T-cell (primary cell): ENCODE results near the gene GFRAL. TPM values are rescaled to one million over a fixed set of nuclear protein-coding genes. Genes with fewer than 3 reads are reported as not detected.

Source experiments
- ATAC-seq, 4 experiments: fragments of 200-7000 bp in 3 of 4; fragments of 150-1000 bp in 1 of 4; cut with Tn5 transposase; replicated peaks in 1 of 4; 1 replicate in 3 of 4; 2 replicates in 1 of 4; pipeline ENCODE4 v1.10.0; 2021; ENCODE audit warnings: moderate library complexity in 3 of 4, mild to moderate bottlenecking in 2 of 4, moderate number of reproducible peaks in 1 of 4
- CTCF ChIA-PET, 2 donors: fragments of 300-600 bp; sonication (Branson Sonifier 250); formaldehyde crosslinking; loops; one replicate each; lab custom pipeline; 2022; ENCODE audit warnings: antibody characterized with exemption in 2 of 2; lab: Charles Lee
- POLR2A ChIA-PET, 2 donors: fragments of 300-600 bp; sonication (Branson Sonifier 250); formaldehyde crosslinking; loops; one replicate each; lab custom pipeline; 2022; ENCODE audit warnings: antibody characterized with exemption in 2 of 2; lab: Charles Lee
- DNase-seq, 35 experiments: peaks; one replicate each; pipeline versions ENCODE4 v3.0.0 to v3.0.0-alpha.2; 2013 to 2023
- H3K27ac ChIP-seq: one replicate; pipeline ENCODE4 v1.5.1; 2013; ENCODE audit warnings: low read length
- H3K27me3 ChIP-seq, 2 experiments: replicated peaks in 1 of 2; 1 replicate in 1 of 2; 2 replicates in 1 of 2; pipeline versions ENCODE4 v1.6.1 to v1.7.0; 2013; ENCODE audit warnings: low read length in 1 of 2, mixed read lengths in 1 of 2; ENCODE audit not compliant: control insufficient read depth in 2 of 2, insufficient read depth in 2 of 2; ENCODE audit errors: extremely low read depth in 1 of 2
- H3K36me3 ChIP-seq, 2 donors: 1 replicate in 1 of 2; 2 replicates in 1 of 2; pipeline versions ENCODE4 v1.6.1 to v1.7.0; 2013; ENCODE audit warnings: low read length in 1 of 2; ENCODE audit not compliant: control insufficient read depth in 2 of 2, insufficient read depth in 1 of 2; ENCODE audit errors: extremely low read depth in 1 of 2
- H3K4me1 ChIP-seq, 2 experiments: 1 replicate in 1 of 2; 2 replicates in 1 of 2; pipeline versions ENCODE4 v1.6.1 to v1.7.0; 2013; ENCODE audit warnings: low read length in 2 of 2, mixed read lengths in 1 of 2; ENCODE audit not compliant: insufficient read depth in 2 of 2, control insufficient read depth in 1 of 2; ENCODE audit errors: extremely low read depth in 1 of 2
- H3K4me3 ChIP-seq, 2 donors: 1 replicate in 1 of 2; 2 replicates in 1 of 2; pipeline versions ENCODE4 v1.5.1 to v1.7.0; 2013; ENCODE audit warnings: mild to moderate bottlenecking in 2 of 2, low read length in 1 of 2, moderate library complexity in 1 of 2; ENCODE audit not compliant: control insufficient read depth in 1 of 2; ENCODE audit errors: extremely low read depth in 1 of 2
- H3K9me3 ChIP-seq: 2 replicates; pipeline ENCODE4 v1.7.0; 2013
- H3K27ac Mint-ChIP-seq, 2 donors: one replicate each; pipeline ENCODE4 v1.8.0; 2020 to 2021; ENCODE audit warnings: mild to moderate bottlenecking in 2 of 2, mixed read lengths in 2 of 2
- H3K27me3 Mint-ChIP-seq, 2 donors: one replicate each; pipeline ENCODE4 v1.8.0; 2021 to 2022; ENCODE audit warnings: mixed read lengths in 2 of 2
- H3K36me3 Mint-ChIP-seq: one replicate; pipeline ENCODE4 v1.8.0; 2021; ENCODE audit warnings: mixed read lengths
- H3K4me1 Mint-ChIP-seq, 3 donors: one replicate each; pipeline ENCODE4 v1.8.0; 2020 to 2022; ENCODE audit warnings: mixed read lengths in 3 of 3, mild to moderate bottlenecking in 1 of 3
- H3K4me3 Mint-ChIP-seq, 3 donors: one replicate each; pipeline ENCODE4 v1.8.0; 2020 to 2022; ENCODE audit warnings: mild to moderate bottlenecking in 3 of 3, mixed read lengths in 3 of 3, moderate library complexity in 3 of 3
- H3K9me3 Mint-ChIP-seq, 3 donors: one replicate each; pipeline ENCODE4 v1.8.0; 2020 to 2022; ENCODE audit warnings: mixed read lengths in 3 of 3
- whole genome bisulfite sequencing: methylation state at CpG from one replicate; pipeline ENCODE4 v1.1.5; 2013; ENCODE audit warnings: missing lambda C conversion rate; ENCODE audit not compliant: insufficient coverage; 5-methylcytosine and 5-hydroxymethylcytosine counted together
- total RNA-seq, 35 experiments: library from RNA in 6 of 35; stranded (reverse) in 6 of 35; fragments of 120-200 nt in 1 of 35; gene quantifications; one replicate each; pipeline versions ENCODE4 v1.2.1 to v1.2.4 and lab custom pipeline; 2013 to 2026

GFRAL gene
- not detected for total RNA-seq
- total RNA-seq (2013): not detected
- total RNA-seq (lab: John Stamatoyannopoulos, UW): 0 to 0.09 (median 0) reads per million in 29 experiments

- no peak within 1 kb of the TSS for H3K27ac ChIP-seq
- no peaks in the 10 kb centered on the region for H3K36me3 ChIP-seq
- DNase-seq: no peak
- Mint-ChIP-seq H3K4me1 (no peaks in the 10 kb centered on the region), H3K9me3 (peaks cover 0 to 26% (median 7%) of the 10 kb centered on the region in 3 donors), H3K27ac (no peak within 1 kb of the TSS), H3K4me3 (no peak within 1 kb of the TSS), H3K36me3 (no peaks in the 10 kb centered on the region), H3K27me3 (no peaks in the 10 kb centered on the region)
- no peaks in the 10 kb centered on the region for H3K9me3 ChIP-seq
- H3K4me3 ChIP-seq: no peak within 1 kb of the TSS
- ChIA-PET CTCF (no interaction called here), POLR2A (no interaction called here)
- ATAC-seq: no peak
- no peaks in the 10 kb centered on the region for H3K4me1 ChIP-seq
- H3K27me3 ChIP-seq: no peaks in the 10 kb centered on the region
- no CpG with 5 or more reads among the region's 5 CpGs for WGBS
Observed at GRCh38 chr6:55327169-55327568, at the start of gene GFRAL. GFRAL (plus strand) TSS chr6:55327469; CDS start chr6:55327555, 86 bp downstream.

GRCh38 chr6:55277646-55278045, 49.6 kb upstream of the GFRAL start:
- POLR2A ChIA-PET: no interaction called here
- CTCF ChIA-PET: no interaction called here

GRCh38 chr6:55281215-55281614, 46.1 kb upstream of the GFRAL start:
- H3K4me1 Mint-ChIP-seq: no peaks in the 10 kb centered on the region

More at GRCh38 chr6:55277646-55278045, 49.6 kb upstream of the GFRAL start:
- Histone ChIP-seq H3K36me3 (no peaks in the 10 kb centered on the region), H3K9me3 (no peaks in the 10 kb centered on the region), H3K27ac (no peak overlapping the region), H3K4me1 (no peaks in the 10 kb centered on the region), H3K27me3 (no peaks in the 10 kb centered on the region), H3K4me3 (no peak overlapping the region)
- no peak for DNase-seq
- no peak for ATAC-seq
- Mint-ChIP-seq H3K4me1 (no peaks in the 10 kb centered on the region), H3K4me3 (no peak overlapping the region), H3K36me3 (no peaks in the 10 kb centered on the region), H3K27ac (no peak overlapping the region), H3K9me3 (peaks cover 0 to 3% (median 2%) of the 10 kb centered on the region in 3 donors), H3K27me3 (no peaks in the 10 kb centered on the region)
- 89% methylated on average over 2 of the region's 5 CpGs for WGBS

GRCh38 chr6:55282115-55282514, 45.2 kb upstream of the GFRAL start:
- POLR2A ChIA-PET: no interaction called here
- H3K4me3 ChIP-seq: no peak overlapping the region
- Mint-ChIP-seq H3K9me3 (peaks cover 0 to 6% (median 1%) of the 10 kb centered on the region in 3 donors), H3K4me1 (no peaks in the 10 kb centered on the region), H3K27me3 (no peaks in the 10 kb centered on the region), H3K27ac (no peak overlapping the region), H3K4me3 (no peak overlapping the region), H3K36me3 (no peaks in the 10 kb centered on the region)
- H3K4me1 ChIP-seq: no peaks in the 10 kb centered on the region
- H3K27ac ChIP-seq: no peak overlapping the region
- H3K27me3 ChIP-seq: no peaks in the 10 kb centered on the region
- H3K36me3 ChIP-seq: no peaks in the 10 kb centered on the region
- DNase-seq: no peak
- 97% methylated on average over 5 of the region's 6 CpGs for WGBS
- no peaks in the 10 kb centered on the region for H3K9me3 ChIP-seq
- no peak for ATAC-seq
- CTCF ChIA-PET: no interaction called here

More at GRCh38 chr6:55281215-55281614, 46.1 kb upstream of the GFRAL start:
- 80% methylated on average over 1 of the region's 4 CpGs for WGBS
- no peaks in the 10 kb centered on the region for H3K36me3 ChIP-seq
- Mint-ChIP-seq H3K36me3 (no peaks in the 10 kb centered on the region), H3K9me3 (peaks cover 0 to 6% (median 0%) of the 10 kb centered on the region in 3 donors), H3K4me3 (no peak overlapping the region), H3K27ac (no peak overlapping the region), H3K27me3 (no peaks in the 10 kb centered on the region)
- H3K27ac ChIP-seq: no peak overlapping the region
- no peaks in the 10 kb centered on the region for H3K9me3 ChIP-seq
- POLR2A ChIA-PET: no interaction called here
- no peak for DNase-seq
- no peak for ATAC-seq
- no peak overlapping the region for H3K4me3 ChIP-seq
- no peaks in the 10 kb centered on the region for H3K27me3 ChIP-seq
- CTCF ChIA-PET: no interaction called here
- H3K4me1 ChIP-seq: no peaks in the 10 kb centered on the region

GRCh38 chr6:55286824-55287223, 40.4 kb upstream of the GFRAL start:
- ChIA-PET CTCF (no interaction called here), POLR2A (interaction anchor here in 1 of 2 donors (0.7 kb wide), 1 partner anchor 26 kb away, joined by 3 read pairs; no protein-coding TSS in a partner anchor)
- H3K27me3 Mint-ChIP-seq: no peaks in the 10 kb centered on the region
- H3K27ac Mint-ChIP-seq: no peak overlapping the region
- no CpG with 5 or more reads among the region's 2 CpGs for WGBS
- peaks cover 6 to 11% (median 11%) of the 10 kb centered on the region in 3 donors for H3K9me3 Mint-ChIP-seq
- Histone ChIP-seq H3K27me3 (no peaks in the 10 kb centered on the region), H3K36me3 (no peaks in the 10 kb centered on the region), H3K4me1 (no peaks in the 10 kb centered on the region), H3K27ac (no peak overlapping the region), H3K4me3 (no peak overlapping the region), H3K9me3 (no peaks in the 10 kb centered on the region)
- H3K36me3 Mint-ChIP-seq: no peaks in the 10 kb centered on the region
- DNase-seq (no peak), ATAC-seq (no peak)
- no peak overlapping the region for H3K4me3 Mint-ChIP-seq
- H3K4me1 Mint-ChIP-seq: no peaks in the 10 kb centered on the region

GRCh38 chr6:55290736-55291135, 36.5 kb upstream of the GFRAL start:
- Mint-ChIP-seq H3K4me3 (no peak overlapping the region), H3K4me1 (no peaks in the 10 kb centered on the region), H3K27ac (no peak overlapping the region), H3K27me3 (no peaks in the 10 kb centered on the region), H3K36me3 (no peaks in the 10 kb centered on the region), H3K9me3 (peaks cover 7 to 20% (median 9%) of the 10 kb centered on the region in 3 donors)
- no peak for ATAC-seq
- no peak for DNase-seq
- no peak overlapping the region for H3K27ac ChIP-seq
- no peaks in the 10 kb centered on the region for H3K9me3 ChIP-seq
- H3K27me3 ChIP-seq: no peaks in the 10 kb centered on the region
- H3K36me3 ChIP-seq: no peaks in the 10 kb centered on the region
- no CpG with 5 or more reads among the region's 2 CpGs for WGBS
- no peaks in the 10 kb centered on the region for H3K4me1 ChIP-seq
- ChIA-PET POLR2A (no interaction called here), CTCF (no interaction called here)
- no peak overlapping the region for H3K4me3 ChIP-seq

- Mint-ChIP-seq H3K4me1 (no peaks in the 10 kb centered on the region), H3K4me3 (no peak overlapping the region), H3K36me3 (no peaks in the 10 kb centered on the region), H3K27me3 (no peaks in the 10 kb centered on the region), H3K27ac (no peak overlapping the region), H3K9me3 (peaks cover 6 to 23% (median 9%) of the 10 kb centered on the region in 3 donors)
- H3K36me3 ChIP-seq: no peaks in the 10 kb centered on the region
- CTCF ChIA-PET: no interaction called here
- ATAC-seq: no peak
- no peak for DNase-seq
- no peak overlapping the region for H3K27ac ChIP-seq
- POLR2A ChIA-PET: no interaction called here
- H3K4me3 ChIP-seq: no peak overlapping the region
- WGBS: 83% methylated on average over 1 of the region's 2 CpGs
- no peaks in the 10 kb centered on the region for H3K4me1 ChIP-seq
- H3K27me3 ChIP-seq: no peaks in the 10 kb centered on the region
- no peaks in the 10 kb centered on the region for H3K9me3 ChIP-seq
Observed at GRCh38 chr6:55293116-55293515, 34.2 kb upstream of the GFRAL start.
